Natural killer cell (primary cell): ENCODE results near the gene PGPEP1. TPM values are rescaled to one million over a fixed set of nuclear protein-coding genes. Genes with fewer than 3 reads are reported as not detected.

ENCODE experiments used
- ATAC-seq, 3 donors: fragments of 150-1000 bp in 2 of 3; fragments of 200-7000 bp in 1 of 3; cut with Tn5 transposase; 1 replicate in 1 of 3; 2 replicates in 2 of 3; pipeline ENCODE4 v1.10.0; 2021; ENCODE audit warnings: mild to moderate bottlenecking in 2 of 3, moderate library complexity in 2 of 3
- DNase-seq, 2 donors: peaks; one replicate each; pipeline versions ENCODE4 v3.0.0 to v3.0.0-alpha.2; 2013 to 2021; ENCODE audit warnings: mixed read lengths in 1 of 2
- H3K27ac ChIP-seq: one replicate; pipeline ENCODE4 v1.5.1; 2013; ENCODE audit warnings: mild to moderate bottlenecking, low read length
- H3K27me3 ChIP-seq: one replicate; pipeline ENCODE4 v1.6.1; 2013; ENCODE audit warnings: low read length; ENCODE audit not compliant: control insufficient read depth, insufficient read depth
- H3K36me3 ChIP-seq: one replicate; pipeline ENCODE4 v1.6.1; 2013; ENCODE audit warnings: low read length; ENCODE audit not compliant: control insufficient read depth, insufficient read depth
- H3K4me1 ChIP-seq: one replicate; pipeline ENCODE4 v1.6.1; 2013; ENCODE audit warnings: low read length; ENCODE audit not compliant: control insufficient read depth, insufficient read depth
- H3K4me3 ChIP-seq: one replicate; pipeline ENCODE4 v1.5.1; 2013; ENCODE audit warnings: low read length
- H3K9me3 ChIP-seq: one replicate; pipeline ENCODE4 v1.6.1; 2013; ENCODE audit warnings: low read length; ENCODE audit not compliant: control insufficient read depth, insufficient read depth
- H3K27ac Mint-ChIP-seq, 2 donors: one replicate each; pipeline ENCODE4 v1.8.0; 2022; ENCODE audit warnings: mild to moderate bottlenecking in 2 of 2, mixed read lengths in 2 of 2, moderate library complexity in 1 of 2
- H3K27me3 Mint-ChIP-seq, 2 donors: one replicate each; pipeline ENCODE4 v1.8.0; 2022; ENCODE audit warnings: low read depth in 2 of 2, mixed read lengths in 2 of 2
- H3K36me3 Mint-ChIP-seq: one replicate; pipeline ENCODE4 v1.8.0; 2022; ENCODE audit warnings: mixed read lengths
- H3K4me1 Mint-ChIP-seq, 2 donors: one replicate each; pipeline ENCODE4 v1.8.0; 2022; ENCODE audit warnings: mixed read lengths in 2 of 2
- H3K4me3 Mint-ChIP-seq: one replicate; pipeline ENCODE4 v1.8.0; 2022; ENCODE audit warnings: mild to moderate bottlenecking, moderate library complexity, mixed read lengths
- H3K9me3 Mint-ChIP-seq, 2 donors: one replicate each; pipeline ENCODE4 v1.8.0; 2022; ENCODE audit warnings: mixed read lengths in 2 of 2
- CTCF ChIP-seq: fragments of 200-600 bp; IDR thresholded peaks from one replicate; pipeline ENCODE4 v1.8.0; 2022; ENCODE audit warnings: antibody characterized with exemption
- WGBS: methylation state at CpG from one replicate; pipeline ENCODE4 v1.1.7; 2013; ENCODE audit warnings: missing lambda C conversion rate; ENCODE audit not compliant: insufficient coverage; 5-methylcytosine and 5-hydroxymethylcytosine counted together
- intact Hi-C: fragments of 100-400 bp; cut with micrococcal nuclease; formaldehyde crosslinking; loops from one replicate; pipeline ENCODE4 v1.14.2; 2022
- total RNA-seq, 4 donors: library from RNA; stranded (reverse); fragments of 120-200 nt in 1 of 4; gene quantifications; one replicate each; pipeline versions ENCODE4 v1.2.3 to v1.2.4, GENCODE V29; 2013 to 2022

The PGPEP1 gene
- total RNA-seq, 3 donors from 2014 or later (not counting 1 experiment from before 2014, with no cell fraction given): 69.1 to 73.3 (median 71.0) TPM

GRCh38 chr19:18339723-18340122 is 675 bp upstream of the PGPEP1 start:
- H3K27ac Mint-ChIP-seq: peak overlapping the region; percentile 58 to 86
- H3K4me1 Mint-ChIP-seq: peaks cover 16% of the 10 kb centered on the region in 2 donors
- no peaks in the 10 kb centered on the region for H3K9me3 Mint-ChIP-seq
- H3K4me3 Mint-ChIP-seq: peak overlapping the region; percentile 88
- intact Hi-C loops: no loop called here
- TF ChIP-seq CTCF: no peak
- peaks cover 5% of the 10 kb centered on the region for H3K36me3 ChIP-seq
- H3K9me3 ChIP-seq: no peaks in the 10 kb centered on the region
- H3K4me3 ChIP-seq: peak overlapping the region; percentile 94
- WGBS: 57% methylated on average over 6 of the region's 6 CpGs
- ATAC-seq (no peak), DNase-seq (no peak)
- H3K27me3 ChIP-seq: no peaks in the 10 kb centered on the region
- peak overlapping the region; percentile 24 for H3K27ac ChIP-seq
- H3K4me1 ChIP-seq: peaks cover 20% of the 10 kb centered on the region
- H3K36me3 Mint-ChIP-seq: no peaks in the 10 kb centered on the region
- H3K27me3 Mint-ChIP-seq: no peaks in the 10 kb centered on the region

- ATAC-seq: peak; percentile 72 to 83 (median 79)
- H3K36me3 Mint-ChIP-seq: no peaks in the 10 kb centered on the region
- Histone ChIP-seq H3K27ac (peak overlapping the region; percentile 76), H3K9me3 (no peaks in the 10 kb centered on the region), H3K36me3 (peaks cover 7% of the 10 kb centered on the region), H3K4me1 (peaks cover 20% of the 10 kb centered on the region), H3K27me3 (no peaks in the 10 kb centered on the region), H3K4me3 (peak overlapping the region; percentile 94)
- H3K27me3 Mint-ChIP-seq: no peaks in the 10 kb centered on the region
- no peaks in the 10 kb centered on the region for H3K9me3 Mint-ChIP-seq
- intact Hi-C loops: no loop called here
- peak; percentile 3 for TF ChIP-seq CTCF
- H3K4me1 Mint-ChIP-seq: peaks cover 19 to 20% of the 10 kb centered on the region in 2 donors
- WGBS: under 1% methylated on average over 14 of the region's 18 CpGs
- peak; percentile 56 to 73 for DNase-seq
- peak overlapping the region; percentile 79 to 86 for H3K27ac Mint-ChIP-seq
- H3K4me3 Mint-ChIP-seq: peak overlapping the region; percentile 88
These were observed 831 bp downstream of the PGPEP1 start for GRCh38 chr19:18340990-18341868.

GRCh38 chr19:18342090-18342632 is 1.8 kb downstream of the PGPEP1 start:
- DNase-seq (no peak), ATAC-seq (no peak)
- H3K36me3 Mint-ChIP-seq: no peaks in the 10 kb centered on the region
- no peak overlapping the region for H3K27ac ChIP-seq
- peak overlapping the region; percentile 88 for H3K4me3 Mint-ChIP-seq
- H3K36me3 ChIP-seq: peaks cover 7% of the 10 kb centered on the region
- no peaks in the 10 kb centered on the region for H3K27me3 Mint-ChIP-seq
- intact Hi-C loops: no loop called here
- 90% methylated on average over 8 of the region's 8 CpGs for WGBS
- H3K27me3 ChIP-seq: no peaks in the 10 kb centered on the region
- H3K4me1 Mint-ChIP-seq: peaks cover 24 to 28% of the 10 kb centered on the region in 2 donors
- H3K9me3 ChIP-seq: no peaks in the 10 kb centered on the region
- peak overlapping the region; percentile 79 to 86 for H3K27ac Mint-ChIP-seq
- no peak overlapping the region for H3K4me3 ChIP-seq
- H3K4me1 ChIP-seq: peaks cover 20% of the 10 kb centered on the region
- no peak for TF ChIP-seq CTCF
- no peaks in the 10 kb centered on the region for H3K9me3 Mint-ChIP-seq
